Measurements from ENCODE around the gene ZNF438.

ZNF438 gene

DNA sequence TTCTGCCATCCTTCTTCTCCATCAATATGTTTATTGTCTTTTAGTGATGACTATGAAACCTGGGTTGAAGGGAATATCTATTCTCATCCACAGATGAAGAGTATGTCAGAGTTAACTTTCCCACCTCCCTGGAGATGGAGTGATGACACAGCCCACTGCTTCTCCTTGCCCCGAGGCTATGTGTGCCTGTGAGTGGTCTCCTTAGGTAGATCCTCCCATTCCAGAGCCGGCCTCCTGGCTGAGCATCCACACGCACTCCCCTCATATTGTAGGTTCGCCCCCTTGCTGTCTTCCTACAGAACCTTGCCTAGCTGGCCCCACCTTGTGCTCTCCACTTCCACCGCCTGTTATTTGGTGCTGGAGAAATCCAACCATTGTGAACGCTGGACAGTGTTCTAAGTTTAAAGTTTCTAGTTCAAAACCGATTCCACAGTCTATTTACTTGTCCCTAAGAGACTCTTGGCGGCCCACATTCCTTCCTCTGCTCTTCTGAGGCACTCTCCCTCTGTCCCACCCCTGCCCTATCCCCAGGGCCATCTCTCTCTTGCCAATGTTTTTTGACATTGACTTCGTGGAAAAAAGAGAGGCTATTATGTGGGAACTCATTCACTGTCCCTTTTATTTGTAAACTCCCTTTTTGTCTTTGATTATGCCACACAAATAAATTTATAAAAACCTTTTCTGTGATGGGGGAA lies 168.0 kb downstream of the ZNF438 start:
- peak overlapping the region in 2 of 11 experiments; percentile 35 to 56; a peak in 2 of 22 replicates for H3K4me2 ChIP-seq
- H3K9ac ChIP-seq, result peak overlapping the region in 1 of 11 experiments; percentile 9; a peak in 1 of 22 replicates
- H3K36me3 ChIP-seq, result 0 out of 22 replicates have a peak, but pooled peaks cover 0 to 2% (median 0%) of the 10 kb centered on the region in 11 experiments
- H3K4me1 ChIP-seq, result peaks cover 0 to 38% (median 22%) of the 10 kb centered on the region in 10 experiments; a peak in 18 of 20 replicates
- H3K4me3 ChIP-seq, result no peak overlapping the region
- no peaks in the 10 kb centered on the region for H3K27me3 ChIP-seq
- no peaks in the 10 kb centered on the region for H4K20me1 ChIP-seq
- TF ChIP-seq Cebpa-rat (IDR thresholded peaks at IDR 0.05), result no peak
- H3K27ac ChIP-seq, result peak overlapping the region in 7 of 11 experiments; percentile 41 to 73 (median 65); a peak in 12 of 22 replicates
- H3K9me3 ChIP-seq (replicated peaks in 1 of 11), result no peaks in the 10 kb centered on the region

DNA sequence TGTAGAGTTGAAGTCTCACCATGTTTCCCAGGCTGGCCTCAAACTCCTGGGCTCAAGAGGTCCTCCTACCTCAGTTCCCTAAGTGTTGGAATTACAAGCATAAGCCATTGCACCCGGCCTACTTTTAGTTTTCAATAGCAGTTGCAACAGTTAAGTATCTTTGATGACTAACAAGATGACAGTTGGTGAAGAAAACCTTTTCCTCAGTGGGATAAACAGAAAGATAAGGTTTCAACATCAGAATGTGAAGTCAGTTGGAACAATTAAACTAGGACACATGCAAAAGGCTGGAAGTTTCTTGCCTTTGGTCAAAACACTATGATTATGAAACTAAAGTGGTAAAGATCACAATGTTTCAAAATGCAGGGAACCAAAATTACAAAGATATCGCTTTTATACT lies 169.2 kb downstream of the ZNF438 start:
- Histone ChIP-seq H4K20me1 (no peaks in the 10 kb centered on the region), H3K4me2 (peak overlapping the region in 9 of 11 experiments; percentile 6 to 60 (median 46); a peak in 16 of 22 replicates), H3K9ac (peak overlapping the region in 2 of 11 experiments; percentile 13 to 25; a peak in 3 of 22 replicates), H3K9me3 (replicated peaks in 1 of 11) (no peaks in the 10 kb centered on the region), H3K4me3 (no peak overlapping the region), H3K36me3 (no peaks in the 10 kb centered on the region), H3K27me3 (no peaks in the 10 kb centered on the region), H3K27ac (peak overlapping the region in 8 of 11 experiments; percentile 59 to 73 (median 65); a peak in 16 of 22 replicates), H3K4me1 (peaks cover 0 to 42% (median 22%) of the 10 kb centered on the region in 10 experiments; a peak in 18 of 20 replicates)
- peak in 1 of 11 experiments; percentile 52; a peak in 2 of 22 replicates for TF ChIP-seq Cebpa-rat (IDR thresholded peaks at IDR 0.05)

DNA sequence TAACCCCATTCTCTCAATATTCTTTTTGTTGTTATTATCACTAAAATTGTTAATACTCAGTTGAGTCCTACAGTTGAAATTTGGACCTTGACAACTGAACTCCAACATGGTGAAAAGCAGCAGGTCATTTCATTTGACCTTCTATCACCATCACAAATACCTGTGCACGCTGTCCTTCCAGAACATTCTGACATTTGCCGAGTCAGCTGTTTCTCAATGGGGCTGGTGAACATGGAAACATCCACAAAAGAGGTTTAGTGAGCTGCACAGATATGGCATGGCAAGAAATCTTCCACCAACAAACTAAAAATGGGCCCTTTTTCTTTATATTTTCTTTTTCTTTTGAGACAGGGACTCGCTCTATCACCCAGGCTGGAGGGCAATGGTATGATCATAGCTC lies 169.7 kb downstream of the ZNF438 start:
- H3K4me3 ChIP-seq, result no peak overlapping the region
- no peaks in the 10 kb centered on the region for H3K27me3 ChIP-seq
- H3K4me1 ChIP-seq, result peaks cover 0 to 42% (median 22%) of the 10 kb centered on the region in 10 experiments; a peak in 18 of 20 replicates
- peak overlapping the region in 2 of 11 experiments; percentile 13 to 25; a peak in 3 of 22 replicates for H3K9ac ChIP-seq
- no peaks in the 10 kb centered on the region for H4K20me1 ChIP-seq
- H3K9me3 ChIP-seq (replicated peaks in 1 of 11), result no peaks in the 10 kb centered on the region
- peak overlapping the region in 9 of 11 experiments; percentile 6 to 60 (median 46); a peak in 16 of 22 replicates for H3K4me2 ChIP-seq
- no peaks in the 10 kb centered on the region for H3K36me3 ChIP-seq
- no peak for TF ChIP-seq Cebpa-rat (IDR thresholded peaks at IDR 0.05)
- H3K27ac ChIP-seq, result peak overlapping the region in 8 of 11 experiments; percentile 59 to 73 (median 65); a peak in 16 of 22 replicates

DNA sequence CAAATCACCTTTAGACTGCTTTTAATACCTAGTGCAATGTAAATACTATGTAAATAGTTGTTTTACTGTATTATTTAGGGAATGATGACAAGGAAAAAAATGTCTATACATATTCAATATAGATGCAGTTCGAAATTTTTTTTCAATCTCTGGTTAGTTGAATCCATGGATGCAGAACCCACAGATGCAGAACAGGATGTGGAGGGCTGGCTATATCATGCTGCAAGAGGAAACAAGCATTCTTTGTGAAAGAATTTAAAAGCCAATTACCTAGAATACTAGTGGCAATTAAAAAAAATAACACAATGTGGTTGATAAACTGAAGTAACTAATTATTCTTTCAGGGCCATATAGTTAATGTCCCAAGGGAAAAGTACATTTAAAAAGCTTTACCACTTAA lies 170.4 kb downstream of the ZNF438 start:
- no peak for TF ChIP-seq Cebpa-rat (IDR thresholded peaks at IDR 0.05)
- no peak overlapping the region for H3K9ac ChIP-seq
- H3K27me3 ChIP-seq, result no peaks in the 10 kb centered on the region
- H4K20me1 ChIP-seq, result no peaks in the 10 kb centered on the region
- no peaks in the 10 kb centered on the region for H3K36me3 ChIP-seq
- peak overlapping the region in 5 of 11 experiments; percentile 13 to 65 (median 48); a peak in 6 of 22 replicates for H3K27ac ChIP-seq
- H3K9me3 ChIP-seq (replicated peaks in 1 of 11), result no peaks in the 10 kb centered on the region
- no peak overlapping the region for H3K4me3 ChIP-seq
- H3K4me2 ChIP-seq, result peak overlapping the region in 8 of 11 experiments; percentile 15 to 57 (median 36); a peak in 13 of 22 replicates
- H3K4me1 ChIP-seq, result peaks cover 0 to 42% (median 22%) of the 10 kb centered on the region in 10 experiments; a peak in 18 of 20 replicates

DNA sequence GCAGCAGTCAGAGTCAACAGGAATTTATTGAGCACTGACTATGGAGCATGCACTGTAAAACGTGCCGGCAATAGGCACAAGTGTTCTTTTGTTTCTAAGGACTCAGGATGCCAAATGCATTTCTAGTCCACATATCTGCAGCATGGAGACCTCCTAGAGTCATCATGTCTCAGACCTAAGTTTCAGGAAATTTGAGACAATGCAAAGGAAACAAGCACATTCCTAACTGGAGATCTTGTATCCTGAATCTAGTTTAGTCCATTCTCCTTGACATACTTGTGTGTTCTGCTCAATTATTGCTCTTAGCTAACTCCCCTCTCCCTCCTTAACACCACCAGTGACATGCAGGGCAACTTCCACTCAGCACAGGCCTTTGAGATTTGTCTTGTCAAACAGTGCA lies 173.2 kb downstream of the ZNF438 start:
- H3K27ac ChIP-seq, result no peak overlapping the region
- no peak for TF ChIP-seq Cebpa-rat (IDR thresholded peaks at IDR 0.05)
- peaks cover 0 to 40% (median 22%) of the 10 kb centered on the region in 10 experiments; a peak in 18 of 20 replicates for H3K4me1 ChIP-seq
- H3K27me3 ChIP-seq, result no peaks in the 10 kb centered on the region
- no peak overlapping the region for H3K9ac ChIP-seq
- H3K4me2 ChIP-seq, result no peak overlapping the region
- no peaks in the 10 kb centered on the region for H3K36me3 ChIP-seq
- no peak overlapping the region for H3K4me3 ChIP-seq
- no peaks in the 10 kb centered on the region for H4K20me1 ChIP-seq
- no peaks in the 10 kb centered on the region for H3K9me3 ChIP-seq (replicated peaks in 1 of 11)

DNA sequence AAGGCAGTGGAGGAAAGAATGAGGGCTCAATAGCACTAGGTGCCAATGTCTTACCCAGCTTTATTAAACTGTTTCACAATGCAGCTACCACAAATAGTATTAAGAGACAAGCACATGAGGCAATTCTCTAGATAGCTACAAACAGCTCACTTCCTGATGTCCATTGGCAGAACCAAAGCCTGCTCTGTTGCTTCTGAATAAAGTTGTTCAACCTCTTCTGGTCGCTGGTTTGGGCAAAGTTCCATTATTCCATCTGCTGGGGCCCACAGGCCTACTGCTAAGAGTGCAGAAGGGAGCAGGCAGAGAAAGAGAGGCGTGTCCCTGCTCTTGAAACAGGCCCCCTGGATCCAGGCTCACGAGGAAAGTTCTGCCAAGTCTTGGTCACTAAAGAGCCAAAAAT lies 173.9 kb downstream of the ZNF438 start:
- Histone ChIP-seq H3K9ac (no peak overlapping the region), H3K36me3 (no peaks in the 10 kb centered on the region), H3K27me3 (no peaks in the 10 kb centered on the region), H3K4me1 (peaks cover 0 to 33% (median 20%) of the 10 kb centered on the region in 10 experiments; a peak in 18 of 20 replicates), H3K9me3 (replicated peaks in 1 of 11) (no peaks in the 10 kb centered on the region), H3K4me3 (no peak overlapping the region), H4K20me1 (no peaks in the 10 kb centered on the region), H3K4me2 (peak overlapping the region in 1 of 11 experiments; percentile 8; a peak in 1 of 22 replicates), H3K27ac (no peak overlapping the region)
- no peak for TF ChIP-seq Cebpa-rat (IDR thresholded peaks at IDR 0.05)

DNA sequence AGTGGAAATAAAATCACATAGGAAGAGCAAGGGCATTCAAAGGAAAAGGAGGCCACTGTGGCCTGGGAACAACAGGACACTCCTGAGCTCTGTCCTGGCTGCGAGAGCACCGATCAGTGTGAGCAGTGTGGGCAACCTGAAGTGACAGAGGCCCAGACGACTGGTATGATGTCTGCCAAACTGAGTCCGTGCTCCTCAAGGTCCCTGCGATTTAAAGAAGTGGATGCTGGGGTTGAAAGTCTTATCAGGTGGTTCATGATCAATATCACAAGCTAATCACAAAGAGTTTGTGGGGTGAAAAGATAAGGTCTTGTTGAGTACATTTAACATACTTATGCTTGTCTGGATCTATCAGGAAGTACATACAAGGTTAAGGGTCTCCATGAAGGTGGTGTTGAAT lies 176.5 kb downstream of the ZNF438 start:
- Histone ChIP-seq H3K4me2 (no peak overlapping the region; a peak in 1 of 22 replicates), H3K9ac (no peak overlapping the region), H3K4me1 (peaks cover 0 to 8% (median 0%) of the 10 kb centered on the region in 10 experiments; a peak in 4 of 20 replicates), H4K20me1 (no peaks in the 10 kb centered on the region), H3K9me3 (replicated peaks in 1 of 11) (no peaks in the 10 kb centered on the region), H3K4me3 (no peak overlapping the region), H3K27me3 (no peaks in the 10 kb centered on the region), H3K27ac (no peak overlapping the region), H3K36me3 (peaks cover 0 to 2% (median 0%) of the 10 kb centered on the region in 11 experiments; a peak in 1 of 22 replicates)
- no peak for TF ChIP-seq Cebpa-rat (IDR thresholded peaks at IDR 0.05)

DNA sequence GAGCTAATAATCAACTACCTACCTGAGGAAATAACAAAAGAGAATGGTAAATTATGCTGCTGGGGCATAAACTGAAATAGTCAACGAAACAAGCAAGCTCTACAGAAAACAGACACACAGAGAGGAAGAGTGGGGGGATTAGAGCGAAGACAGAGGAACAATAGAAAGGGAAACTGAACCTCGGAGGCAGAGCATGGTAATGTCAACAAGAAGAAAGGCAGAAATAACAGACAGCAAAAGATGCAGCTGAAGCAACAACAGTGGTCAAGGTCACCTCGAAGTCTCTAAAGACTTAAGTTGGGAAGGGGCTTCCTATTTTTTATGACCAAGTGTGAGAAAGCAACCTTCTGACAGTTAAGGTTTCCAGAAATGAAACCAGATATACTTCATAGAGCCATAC lies 177.0 kb downstream of the ZNF438 start:
- no peaks in the 10 kb centered on the region for H4K20me1 ChIP-seq
- no peak overlapping the region for H3K27ac ChIP-seq
- H3K4me2 ChIP-seq, result no peak overlapping the region
- H3K36me3 ChIP-seq, result peaks cover 0 to 7% (median 0%) of the 10 kb centered on the region in 11 experiments; a peak in 2 of 22 replicates
- no peaks in the 10 kb centered on the region for H3K27me3 ChIP-seq
- H3K4me1 ChIP-seq, result peaks cover 0 to 6% (median 0%) of the 10 kb centered on the region in 10 experiments; a peak in 1 of 20 replicates
- no peak for TF ChIP-seq Cebpa-rat (IDR thresholded peaks at IDR 0.05)
- no peaks in the 10 kb centered on the region for H3K9me3 ChIP-seq (replicated peaks in 1 of 11)
- no peak overlapping the region for H3K4me3 ChIP-seq
- no peak overlapping the region for H3K9ac ChIP-seq

DNA sequence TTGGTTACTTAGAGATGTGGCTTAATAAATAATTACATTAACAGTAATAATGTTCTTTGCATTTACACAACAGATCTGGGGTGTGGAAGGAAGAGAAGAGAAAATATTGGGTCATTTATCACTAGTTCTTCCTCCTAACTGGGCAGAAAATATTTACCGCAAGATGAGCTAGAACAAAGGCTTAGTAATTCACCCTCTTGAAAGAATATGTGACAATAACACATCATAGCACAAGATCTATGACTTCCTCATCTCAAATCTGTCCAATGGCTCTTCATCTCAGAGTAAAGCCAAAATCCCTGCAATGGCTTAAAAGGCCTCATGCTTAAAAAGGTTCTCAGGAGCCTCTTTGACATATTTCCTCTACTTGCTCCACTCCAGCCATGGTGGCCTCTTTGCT lies 178.6 kb downstream of the ZNF438 start:
- TF ChIP-seq Cebpa-rat (IDR thresholded peaks at IDR 0.05), result no peak
- Histone ChIP-seq H3K27ac (no peak overlapping the region), H3K9me3 (replicated peaks in 1 of 11) (peaks cover 0 to 4% (median 0%) of the 10 kb centered on the region in 11 experiments; a peak in 1 of 22 replicates), H3K36me3 (peaks cover 0 to 21% (median 0%) of the 10 kb centered on the region in 11 experiments; a peak in 4 of 22 replicates), H4K20me1 (no peaks in the 10 kb centered on the region), H3K27me3 (no peaks in the 10 kb centered on the region), H3K9ac (no peak overlapping the region), H3K4me1 (peaks cover 0 to 6% (median 0%) of the 10 kb centered on the region in 10 experiments; a peak in 1 of 20 replicates), H3K4me2 (no peak overlapping the region), H3K4me3 (no peak overlapping the region)

Measured in BLaER1 treated with 17β-estradiol and CSF1 and Interleukin-3, amounts not matched to agents 10 nM and 100 nM (cell line).